HG03571 (cell line): ENCODE measurements around the gene XRCC3.

Experiments
- ATAC-seq: cut with Tn5 transposase; IDR thresholded peaks from one replicate; pipeline ENCODE4 v1.9.1; 2021; ENCODE audit not compliant: unreplicated experiment

XRCC3 gene

GRCh38 chr14:103695296-103696069 lies 19.8 kb downstream of the XRCC3 start:
- no peak for ATAC-seq

- ATAC-seq: no peak
Observed at GRCh38 chr14:103694572-103695026, 20.7 kb downstream of the XRCC3 start.

- ATAC-seq: no peak
Observed at GRCh38 chr14:103693515-103693914, 21.7 kb downstream of the XRCC3 start.

DNA sequence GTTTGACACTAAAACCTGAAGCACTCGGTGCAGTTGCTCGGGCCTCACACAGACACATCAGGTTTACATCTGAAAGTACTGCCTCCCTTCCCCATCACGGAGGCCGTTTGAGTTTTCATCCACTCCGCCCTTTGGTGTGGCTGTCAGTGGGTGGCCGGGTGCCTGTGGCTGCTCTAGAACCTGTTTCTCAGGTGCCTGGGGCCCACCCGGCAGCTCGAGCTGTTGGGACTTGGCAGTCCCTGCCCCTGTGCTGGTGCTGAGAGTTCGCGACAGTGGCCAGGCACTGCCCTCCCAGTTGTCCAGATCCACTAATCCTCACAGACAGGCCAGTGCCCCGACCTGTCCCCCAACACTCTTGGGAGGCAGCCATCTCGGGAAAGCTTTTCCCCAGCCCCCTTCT lies 22.4 kb downstream of the XRCC3 start:
- no peak for ATAC-seq

DNA sequence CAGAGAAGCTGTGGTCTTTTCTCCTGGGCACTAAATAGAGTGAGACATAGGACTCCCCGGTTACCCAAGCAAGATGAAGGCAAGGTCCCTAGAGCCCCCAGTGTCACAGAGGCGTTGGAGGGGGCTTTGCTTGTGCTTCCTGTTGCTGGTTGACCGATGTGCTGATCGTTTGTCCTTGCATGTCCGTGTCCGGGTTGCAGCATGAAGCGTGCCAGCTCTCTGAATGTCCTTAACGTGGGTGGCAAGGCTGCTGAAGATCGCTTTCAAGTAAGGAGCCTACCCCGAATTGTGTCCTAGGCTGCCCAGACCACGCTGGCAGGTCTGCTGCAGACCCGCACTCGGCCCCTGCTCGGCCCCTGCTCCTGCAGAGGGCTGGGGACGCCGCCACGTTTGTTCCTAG lies 23.1 kb downstream of the XRCC3 start:
- ATAC-seq: peak; percentile 16

DNA sequence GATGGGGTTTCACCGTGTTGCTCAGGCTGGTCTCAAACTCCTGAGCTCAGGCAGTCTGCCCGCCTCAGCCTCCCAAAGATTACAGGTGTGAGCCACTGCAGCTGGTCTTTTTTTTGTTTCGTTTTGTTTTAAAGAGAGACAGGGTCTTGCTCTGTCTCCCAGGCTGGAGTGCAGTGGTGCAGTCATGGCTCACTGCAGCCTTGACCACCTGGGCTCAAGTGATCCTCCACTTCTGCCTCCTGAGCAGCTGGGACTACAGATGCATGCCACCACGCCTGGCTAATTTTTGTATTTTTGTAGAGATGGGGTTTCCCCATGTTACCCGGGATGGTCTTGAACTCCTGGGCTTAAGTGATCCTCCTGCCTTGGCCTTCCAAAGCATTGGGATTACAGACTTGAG lies 23.6 kb downstream of the XRCC3 start:
- ATAC-seq: peak; percentile 47

GRCh38 chr14:103690332-103690731 lies 24.9 kb downstream of the XRCC3 start:
- no peak for ATAC-seq

DNA sequence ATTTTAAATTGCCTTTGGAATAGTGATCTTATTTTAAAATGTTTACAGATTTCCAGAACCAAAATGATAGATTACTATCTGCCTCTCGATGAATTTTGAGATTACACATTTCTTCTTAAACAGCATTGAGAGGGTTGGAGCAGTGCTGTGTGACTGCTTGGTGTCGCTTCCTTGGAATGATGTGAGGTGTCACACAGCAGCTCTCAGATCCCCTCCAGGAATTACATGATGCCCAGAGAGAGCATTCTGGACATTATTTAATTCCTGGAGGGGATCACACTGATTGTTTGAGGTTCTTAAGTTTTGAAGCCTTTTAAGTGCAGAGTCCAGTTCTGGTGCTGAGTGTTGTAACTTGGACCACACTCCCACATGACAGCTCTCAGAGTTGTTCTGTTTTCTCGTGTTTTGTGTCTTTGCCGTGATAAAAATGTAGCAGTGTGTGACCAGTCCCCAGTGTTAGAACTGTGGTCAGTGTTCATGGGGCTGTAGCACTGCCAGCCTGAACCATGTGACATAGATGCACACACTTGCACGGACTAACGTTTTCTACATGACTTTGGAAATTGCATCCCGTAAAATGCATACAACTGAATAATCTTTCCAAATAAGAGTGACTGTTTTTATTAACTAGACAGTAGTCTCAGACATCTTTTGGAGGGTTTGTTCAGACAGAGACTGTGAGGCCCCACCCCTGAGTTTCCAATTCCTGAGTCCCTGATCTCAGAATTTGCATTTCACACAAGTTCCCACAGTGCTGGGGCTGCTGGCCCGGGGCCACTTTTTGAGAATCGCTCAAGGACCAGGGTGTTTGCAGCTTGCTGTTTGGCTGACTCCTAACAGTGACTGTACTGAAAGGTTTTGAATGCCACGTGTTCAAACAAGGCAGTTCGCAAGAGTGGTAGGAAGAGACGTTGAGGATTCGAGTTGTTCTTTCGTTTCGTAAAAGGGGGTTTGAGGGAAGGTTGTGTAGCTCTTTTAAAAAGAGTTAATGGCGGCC lies 26.0 kb downstream of the XRCC3 start:
- peak; percentile 41 for ATAC-seq

DNA sequence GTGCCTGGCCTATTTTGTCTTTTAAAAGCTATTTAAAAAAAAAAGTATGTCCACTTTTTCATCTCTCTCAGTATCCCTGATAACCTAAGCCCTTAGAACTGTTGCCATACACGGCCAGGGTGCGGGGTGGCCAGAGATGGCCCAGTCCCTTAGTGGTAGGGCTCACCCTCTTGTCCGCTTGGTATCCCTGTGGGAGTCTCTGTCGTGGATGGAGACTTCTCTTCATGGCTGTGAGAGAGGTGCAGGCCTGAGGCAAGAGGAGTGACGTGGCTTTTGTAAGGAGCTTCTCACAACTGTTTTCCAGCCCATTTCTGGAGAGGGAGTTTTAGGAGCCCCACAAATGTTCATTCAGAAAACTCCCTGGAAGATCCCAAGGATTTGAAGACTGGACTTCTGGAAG lies 26.8 kb downstream of the XRCC3 start:
- no peak for ATAC-seq

- no peak for ATAC-seq
Observed at GRCh38 chr14:103687712-103688111, 27.5 kb downstream of the XRCC3 start.

DNA sequence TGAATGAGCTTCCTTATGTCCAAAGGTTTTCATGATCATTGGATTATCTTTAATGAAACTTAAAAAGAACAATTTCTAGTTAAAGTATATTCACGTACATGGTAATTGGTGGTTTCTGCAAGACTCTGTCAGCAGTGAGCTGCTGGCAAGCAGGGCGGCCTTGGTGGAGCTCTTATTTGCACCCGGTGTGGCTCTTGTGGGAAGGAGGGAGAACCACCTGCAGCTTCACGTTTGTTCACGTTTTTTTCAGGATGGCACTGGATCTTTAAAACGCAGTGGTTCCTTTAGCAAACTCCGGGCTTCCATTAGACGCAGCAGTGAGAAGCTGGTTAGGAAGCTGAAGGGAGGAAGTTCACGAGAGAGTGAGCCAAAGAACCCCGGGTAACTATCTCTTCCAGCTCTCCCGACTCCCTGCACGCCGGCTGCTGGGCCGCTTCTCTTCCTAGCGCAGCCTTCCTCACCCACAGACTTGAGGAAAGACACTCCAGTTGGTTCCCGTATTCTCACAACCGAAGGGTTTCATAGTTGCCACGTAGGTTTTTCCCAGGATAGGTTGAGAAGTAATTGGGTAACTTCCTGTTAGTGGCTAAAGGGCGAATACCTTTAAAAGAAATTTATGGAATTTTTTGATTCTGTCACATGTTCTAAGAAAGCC lies 28.3 kb downstream of the XRCC3 start:
- no peak for ATAC-seq

GRCh38 chr14:103685276-103686211 lies 29.7 kb downstream of the XRCC3 start:
- ATAC-seq: no peak

GRCh38 chr14:103684871-103685270 lies 30.4 kb downstream of the XRCC3 start:
- no peak for ATAC-seq

DNA sequence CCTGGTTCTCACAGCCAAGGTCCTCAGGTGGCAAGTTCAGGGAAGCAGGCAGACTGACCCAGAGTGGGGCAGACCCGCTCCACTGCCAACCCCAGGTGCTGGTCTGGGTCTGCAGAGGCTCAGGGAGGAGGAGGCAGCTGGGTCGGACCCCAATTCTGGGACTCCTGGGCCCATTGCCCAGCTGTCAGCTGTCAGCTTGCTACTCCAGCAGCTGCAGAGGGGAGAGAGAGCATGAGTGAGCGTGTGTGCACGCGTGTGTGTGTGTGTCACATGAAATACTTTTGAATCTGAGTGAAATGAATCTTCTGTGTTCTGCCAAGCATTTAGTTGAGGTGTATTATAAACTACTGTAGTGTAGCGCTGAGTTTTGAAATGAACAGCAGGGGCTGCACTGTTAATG lies 30.8 kb downstream of the XRCC3 start:
- ATAC-seq: no peak

DNA sequence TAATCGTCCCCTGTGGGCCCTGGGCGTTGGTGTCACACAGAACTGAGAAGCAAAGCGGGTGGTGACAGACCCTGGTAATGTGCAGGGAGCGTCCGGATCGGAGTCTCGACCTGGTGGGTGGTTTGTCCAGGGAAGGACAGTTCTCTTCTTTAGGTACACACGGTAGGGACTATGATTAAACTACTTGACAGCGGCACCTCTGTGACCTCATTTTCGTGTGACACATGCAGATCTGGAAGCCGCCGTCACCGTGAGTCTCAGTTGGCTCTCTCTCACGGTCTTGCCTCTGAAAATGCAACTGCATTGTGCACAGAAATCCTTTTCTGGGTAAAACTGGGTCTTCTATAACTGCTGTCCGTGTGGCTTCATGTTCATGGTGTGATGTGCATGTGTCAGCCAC lies 32.1 kb downstream of the XRCC3 start:
- no peak for ATAC-seq

DNA sequence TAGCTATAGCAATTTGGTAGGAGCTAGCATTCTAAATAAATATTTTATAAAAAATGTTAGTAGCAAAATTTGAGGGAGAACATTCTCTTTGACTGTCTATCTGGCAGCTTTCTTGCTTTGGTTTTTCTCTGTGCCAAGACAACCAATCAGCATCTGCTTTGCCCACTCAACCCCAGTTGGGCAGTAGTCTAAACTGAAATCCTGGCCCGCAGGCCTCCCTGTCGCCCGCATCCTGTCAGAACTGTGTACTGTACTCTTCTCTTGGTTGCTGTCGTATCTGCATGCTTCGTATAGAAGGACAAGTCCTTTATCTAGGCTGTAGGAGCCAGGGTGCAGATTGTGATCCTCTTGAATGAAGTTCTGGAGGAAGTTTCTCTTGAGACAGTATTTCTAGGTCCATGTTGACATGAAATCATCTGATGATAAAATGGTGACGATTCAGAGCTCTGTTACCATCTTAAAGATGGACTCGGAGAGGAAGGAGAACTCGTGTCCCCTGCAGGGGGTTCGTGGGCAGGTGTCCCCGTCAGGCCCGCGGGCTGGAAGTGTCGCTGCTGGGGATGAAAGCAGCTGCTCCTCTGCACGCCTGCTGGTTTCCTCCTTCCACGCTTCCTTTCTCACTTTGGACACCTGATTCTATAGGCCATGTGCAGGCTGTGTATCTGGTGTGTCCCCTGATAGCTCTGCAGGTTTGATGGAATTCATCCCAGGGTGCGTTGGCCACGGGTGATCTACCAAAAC lies 34.6 kb downstream of the XRCC3 start:
- no peak for ATAC-seq

- peak; percentile 79 for ATAC-seq
Observed at GRCh38 chr14:103679351-103679750, 35.9 kb downstream of the XRCC3 start.

GRCh38 chr14:103676881-103677675 lies 38.2 kb downstream of the XRCC3 start:
- ATAC-seq: no peak

GRCh38 chr14:103675957-103676356 lies 39.3 kb downstream of the XRCC3 start:
- ATAC-seq: no peak
